Upper lobe of left lung (tissue), 6 donors: ENCODE measurements around the gene PTPRN2. TPM values are rescaled to one million over a fixed set of nuclear protein-coding genes. Genes with fewer than 3 reads are reported as not detected.
"Not testable (repeated sequence)": the region's sequence is repeated elsewhere in the genome, so short reads cannot be mapped to it uniquely, and the experiment has no call there.

ENCODE experiments used
- ATAC-seq, 2 donors: fragments of 200-7000 bp; cut with Tn5 transposase; one replicate each; pipeline ENCODE4 v1.9.1; 2022; ENCODE audit warnings: mild to moderate bottlenecking in 2 of 2, moderate library complexity in 2 of 2; ENCODE audit not compliant: low FRiP score in 2 of 2
- DNase-seq, 2 donors: peaks; one replicate each; pipeline ENCODE4 v3.0.0-alpha.2; 2019 to 2020
- H3K27ac ChIP-seq, 4 donors: fragments of 200-600 bp; sonication (generic); one replicate each; pipeline ENCODE4 v1.5.1; 2016 to 2019
- H3K27me3 ChIP-seq, 4 donors: fragments of 200-600 bp; sonication (generic); one replicate each; pipeline ENCODE4 v1.5.1; 2017 to 2019
- H3K36me3 ChIP-seq, 4 donors: fragments of 200-600 bp; sonication (generic); one replicate each; pipeline ENCODE4 v1.5.1; 2016 to 2019
- H3K4me1 ChIP-seq, 4 donors: fragments of 200-600 bp; sonication (generic); one replicate each; pipeline ENCODE4 v1.5.1; 2018 to 2019
- H3K4me3 ChIP-seq, 4 donors: fragments of 200-600 bp; sonication (generic); one replicate each; pipeline ENCODE4 v1.5.1; 2017 to 2019; ENCODE audit warnings: mild to moderate bottlenecking in 2 of 4, moderate library complexity in 1 of 4
- H3K9me3 ChIP-seq, 4 donors: fragments of 200-600 bp; sonication (generic); one replicate each; pipeline ENCODE4 v1.5.1; 2018 to 2019
- CTCF ChIP-seq, 6 experiments: fragments of 450-650 bp in 4 of 6; fragments of 200-600 bp in 2 of 6; sonication (generic) in 2 of 6; IDR thresholded peaks; one replicate each; pipeline ENCODE4 v1.5.1; 2016 to 2019; ENCODE audit warnings: antibody characterized with exemption in 6 of 6
- EP300 ChIP-seq, 4 donors: sonication (generic); formaldehyde crosslinking; IDR thresholded peaks; one replicate each; pipeline ENCODE4 v1.5.1; 2017; ENCODE audit warnings: antibody characterized with exemption in 4 of 4, control low read depth in 2 of 4
- POLR2A ChIP-seq, 4 donors: fragments of 450-650 bp; IDR thresholded peaks; one replicate each; pipeline ENCODE4 v1.5.1; 2016 to 2017; ENCODE audit warnings: antibody characterized with exemption in 4 of 4, mild to moderate bottlenecking in 2 of 4
- POLR2AphosphoS5 ChIP-seq, 2 donors: sonication (generic); formaldehyde crosslinking; IDR thresholded peaks; one replicate each; pipeline ENCODE4 v1.5.1; 2017; ENCODE audit warnings: antibody characterized with exemption in 2 of 2
- WGBS, 2 donors: methylation state at CpG; one replicate each; pipeline ENCODE4 v1.1.5; 2017 to 2018; 5-methylcytosine and 5-hydroxymethylcytosine counted together
- total RNA-seq, 6 donors: library from RNA; depleted of rRNA in 4 of 6; stranded (reverse); fragments of >200 nt in 4 of 6; gene quantifications; one replicate each; pipeline versions ENCODE4 v1.1.0 to v1.2.1, GENCODE V29; 2016 to 2021
- donor health status: DM: no; HTN: no; CAD: no; lungs with moderate emphysema.
- donor health status: DM: no; HTN: yes; CAD: no; lungs with severe emphysema.

Gene PTPRN2
- total RNA-seq, 6 donors from 2014 or later, result 3.3 to 7.9 (median 5.2) TPM

- H3K9me3 ChIP-seq, result peaks cover 0 to 10% (median 0%) of the 10 kb centered on the region in 4 donors
- peaks cover 0 to 5% (median 0%) of the 10 kb centered on the region in 4 donors for H3K4me1 ChIP-seq
- no peak overlapping the region for H3K4me3 ChIP-seq
- ATAC-seq (peak in 1 of 2 donors; percentile 7), DNase-seq (peak in 1 of 2 donors; percentile 53)
- no peaks in the 10 kb centered on the region for H3K36me3 ChIP-seq
- no peak overlapping the region for H3K27ac ChIP-seq
- no peak for TF ChIP-seq EP300 (IDR thresholded peaks at IDR 0.05)
- 91 to 97% methylated on average over 35 of the region's 35 CpGs for WGBS, 2 donors
- H3K27me3 ChIP-seq, result no peaks in the 10 kb centered on the region
Measured at GRCh38 chr7:157910446-157910845, 677.2 kb downstream of the PTPRN2 start.

- peak in 1 of 2 donors; percentile 51 for DNase-seq
- not testable (repeated sequence) for H3K27ac ChIP-seq, H3K9me3 ChIP-seq, ATAC-seq, H3K4me1 ChIP-seq, H3K4me3 ChIP-seq, H3K36me3 ChIP-seq, H3K27me3 ChIP-seq
- WGBS, 2 donors, result 94 to 96% methylated on average over 39 to 43 of the region's 43 CpGs
Measured at GRCh38 chr7:157910045-157910444, 677.6 kb downstream of the PTPRN2 start.

GRCh38 chr7:157909370-157909769 lies 678.3 kb downstream of the PTPRN2 start:
- TF ChIP-seq POLR2A (IDR thresholded peaks at IDR 0.05) (no peak), EP300 (IDR thresholded peaks at IDR 0.05) (no peak)
- Histone ChIP-seq H3K27ac (no peak overlapping the region), H3K4me3 (no peak overlapping the region), H3K9me3 (peaks cover 0 to 2% (median 0%) of the 10 kb centered on the region in 4 donors), H3K27me3 (no peaks in the 10 kb centered on the region), H3K36me3 (no peaks in the 10 kb centered on the region), H3K4me1 (peaks cover 0 to 5% (median 0%) of the 10 kb centered on the region in 4 donors)
- ATAC-seq (no peak), DNase-seq (peak in 1 of 2 donors; percentile 56)
- 95% methylated on average over 8 of the region's 8 CpGs for WGBS, 2 donors

GRCh38 chr7:157908006-157908782 lies 679.4 kb downstream of the PTPRN2 start:
- Histone ChIP-seq H3K36me3 (no peaks in the 10 kb centered on the region), H3K27ac (no peak overlapping the region), H3K9me3 (no peaks in the 10 kb centered on the region), H3K4me3 (no peak overlapping the region), H3K27me3 (no peaks in the 10 kb centered on the region), H3K4me1 (peaks cover 0 to 5% (median 0%) of the 10 kb centered on the region in 4 donors)
- WGBS, 2 donors, result 91 to 92% methylated on average over 28 to 31 of the region's 31 CpGs
- TF ChIP-seq EP300 (IDR thresholded peaks at IDR 0.05) (no peak), POLR2AphosphoS5 (IDR thresholded peaks at IDR 0.05) (no peak), CTCF (IDR thresholded peaks at IDR 0.05) (no peak), POLR2A (IDR thresholded peaks at IDR 0.05) (no peak)
- DNase-seq (peak in 1 of 2 donors; percentile 66), ATAC-seq (no peak)

GRCh38 chr7:157907091-157907490 lies 680.5 kb downstream of the PTPRN2 start:
- TF ChIP-seq EP300 (IDR thresholded peaks at IDR 0.05) (no peak), POLR2A (IDR thresholded peaks at IDR 0.05) (no peak), POLR2AphosphoS5 (IDR thresholded peaks at IDR 0.05) (no peak), CTCF (IDR thresholded peaks at IDR 0.05) (no peak)
- Histone ChIP-seq H3K9me3 (no peaks in the 10 kb centered on the region), H3K27ac (no peak overlapping the region), H3K27me3 (no peaks in the 10 kb centered on the region), H3K36me3 (no peaks in the 10 kb centered on the region), H3K4me1 (peaks cover 0 to 5% (median 0%) of the 10 kb centered on the region in 4 donors), H3K4me3 (no peak overlapping the region)
- DNase-seq, result peak in 1 of 2 donors; percentile 70
- WGBS, 2 donors, result 88 to 98% methylated on average over 7 to 18 of the region's 18 CpGs
- no peak for ATAC-seq

- Histone ChIP-seq H3K36me3 (no peaks in the 10 kb centered on the region), H3K4me3 (no peak overlapping the region), H3K9me3 (no peaks in the 10 kb centered on the region), H3K27me3 (no peaks in the 10 kb centered on the region), H3K27ac (no peak overlapping the region), H3K4me1 (peaks cover 0 to 5% (median 0%) of the 10 kb centered on the region in 4 donors)
- 85 to 89% methylated on average over 7 of the region's 7 CpGs for WGBS, 2 donors
- no peak for ATAC-seq
- TF ChIP-seq POLR2A (IDR thresholded peaks at IDR 0.05) (no peak), EP300 (IDR thresholded peaks at IDR 0.05) (no peak), CTCF (IDR thresholded peaks at IDR 0.05) (no peak), POLR2AphosphoS5 (IDR thresholded peaks at IDR 0.05) (no peak)
- no peak for DNase-seq
Measured at GRCh38 chr7:157906583-157906982, 681.0 kb downstream of the PTPRN2 start.
